GM21367 (cell line): ENCODE data around the gene SERPINB2.

Experiments
- ATAC-seq: cut with Tn5 transposase; IDR thresholded peaks from one replicate; pipeline ENCODE4 v1.9.1; 2021; ENCODE audit not compliant: unreplicated experiment

The SERPINB2 gene, protein sequence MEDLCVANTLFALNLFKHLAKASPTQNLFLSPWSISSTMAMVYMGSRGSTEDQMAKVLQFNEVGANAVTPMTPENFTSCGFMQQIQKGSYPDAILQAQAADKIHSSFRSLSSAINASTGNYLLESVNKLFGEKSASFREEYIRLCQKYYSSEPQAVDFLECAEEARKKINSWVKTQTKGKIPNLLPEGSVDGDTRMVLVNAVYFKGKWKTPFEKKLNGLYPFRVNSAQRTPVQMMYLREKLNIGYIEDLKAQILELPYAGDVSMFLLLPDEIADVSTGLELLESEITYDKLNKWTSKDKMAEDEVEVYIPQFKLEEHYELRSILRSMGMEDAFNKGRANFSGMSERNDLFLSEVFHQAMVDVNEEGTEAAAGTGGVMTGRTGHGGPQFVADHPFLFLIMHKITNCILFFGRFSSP

GRCh38 chr18:63887424-63887823, at the start of gene SERPINB2:
SERPINB2 (plus strand) TSS chr18:63887705; CDS start chr18:63891445, 3,740 bp downstream.
- ATAC-seq = no peak

DNA sequence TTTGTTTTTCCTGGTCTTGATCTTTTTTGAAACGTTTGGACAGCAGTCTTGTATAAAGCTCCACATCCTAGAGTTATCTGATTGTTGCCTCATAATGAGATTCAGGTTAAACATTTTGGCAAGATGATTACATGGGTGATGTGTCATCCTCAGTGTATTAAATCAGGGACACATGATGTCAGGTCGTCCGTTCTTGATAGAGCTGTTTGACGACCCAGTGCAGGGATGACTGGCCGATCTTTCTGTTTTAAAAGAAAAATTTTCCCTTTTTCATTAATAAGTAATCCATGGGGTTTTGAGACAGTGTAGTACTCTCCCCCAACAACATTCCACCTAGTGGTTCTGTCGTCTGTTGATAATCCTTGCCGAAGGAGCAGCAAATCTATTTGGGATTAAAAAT, 44.5 kb upstream of the SERPINB2 start:
- no peak for ATAC-seq

- peak; percentile 55 for ATAC-seq
Observed at GRCh38 chr18:63844254-63844653, 43.3 kb upstream of the SERPINB2 start.

DNA sequence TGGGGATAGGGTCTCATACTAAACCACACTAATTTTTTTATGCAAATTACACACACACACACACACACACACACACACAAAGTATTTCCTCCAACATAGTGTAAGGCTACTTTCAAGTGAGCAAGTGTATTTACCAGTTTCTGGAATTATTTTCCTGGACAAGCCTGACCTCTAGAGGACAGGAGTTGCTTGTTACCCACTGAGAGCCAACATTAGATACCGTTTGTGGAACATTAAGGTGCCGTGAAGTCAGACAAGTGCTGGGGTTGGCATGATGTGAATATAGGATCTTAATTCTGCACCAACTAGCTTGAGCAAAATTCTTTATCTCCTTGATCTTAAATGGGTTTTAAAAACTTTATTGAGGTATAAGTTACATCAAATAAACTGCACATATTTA, 39.3 kb upstream of the SERPINB2 start:
- ATAC-seq = peak; percentile 50

- peak; percentile 54 for ATAC-seq
Observed at GRCh38 chr18:63850020-63850419, 37.5 kb upstream of the SERPINB2 start.

- no peak for ATAC-seq
Observed at GRCh38 chr18:63850636-63851035, 36.9 kb upstream of the SERPINB2 start.

DNA sequence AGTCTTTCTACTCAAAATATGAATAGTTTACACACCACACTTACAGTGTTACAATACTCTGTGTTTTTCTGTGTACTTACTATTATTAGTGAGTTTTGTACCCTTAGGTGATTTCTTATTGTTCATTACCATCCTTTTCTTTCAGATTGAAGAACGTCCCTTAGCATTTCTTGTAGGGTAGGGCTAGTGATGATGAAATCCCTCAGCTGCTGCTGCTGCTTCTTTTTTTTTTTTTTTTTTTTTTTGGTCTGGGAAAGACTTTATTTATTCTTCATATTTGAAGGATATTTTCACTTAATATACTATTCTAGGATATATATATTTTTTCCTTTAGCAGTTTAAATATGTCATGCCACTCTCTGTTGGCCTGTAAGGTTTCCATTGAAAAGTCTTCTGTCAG, 29.0 kb upstream of the SERPINB2 start:
- ATAC-seq = no peak

DNA sequence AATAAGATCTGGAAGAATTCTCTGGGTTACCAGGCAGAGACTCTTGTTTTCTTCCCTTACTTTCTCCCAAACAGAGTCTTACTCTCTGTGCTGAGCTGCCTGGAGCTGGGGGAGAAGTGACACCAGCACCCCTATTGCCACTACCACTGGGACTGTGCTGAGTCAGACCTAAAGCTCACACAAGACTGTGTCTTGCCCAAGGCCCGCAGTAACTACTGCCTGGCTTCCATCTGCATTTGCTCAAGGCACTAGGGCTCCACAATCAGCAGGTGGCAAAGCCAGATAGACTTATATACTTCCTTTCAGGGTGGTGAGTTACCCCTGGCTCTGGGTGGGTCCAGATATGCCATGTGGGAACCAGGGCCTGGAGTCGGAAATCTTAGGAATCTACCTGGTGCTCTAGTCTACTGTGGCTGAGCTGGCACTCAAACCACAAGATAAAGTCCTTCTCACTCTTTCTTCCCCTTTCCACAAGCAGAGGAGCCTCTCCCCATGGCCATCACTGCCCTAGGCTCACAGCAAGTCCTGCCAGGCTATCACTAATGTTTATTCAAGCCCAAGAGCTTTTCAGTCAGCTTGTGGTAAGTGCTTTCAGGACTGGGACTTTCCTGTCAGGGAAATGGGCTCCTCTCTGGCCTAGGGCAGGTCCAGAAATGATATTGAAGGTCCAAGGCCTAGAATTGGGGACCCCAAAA, 27.6 kb upstream of the SERPINB2 start:
- no peak for ATAC-seq

GRCh38 chr18:63860531-63860930, 27.0 kb upstream of the SERPINB2 start:
- no peak for ATAC-seq

GRCh38 chr18:63867368-63868125, 20.0 kb upstream of the SERPINB2 start:
- no peak for ATAC-seq

- no peak for ATAC-seq
Observed at GRCh38 chr18:63868546-63868945, 19.0 kb upstream of the SERPINB2 start.

GRCh38 chr18:63869374-63869773, 18.1 kb upstream of the SERPINB2 start:
- no peak for ATAC-seq

DNA sequence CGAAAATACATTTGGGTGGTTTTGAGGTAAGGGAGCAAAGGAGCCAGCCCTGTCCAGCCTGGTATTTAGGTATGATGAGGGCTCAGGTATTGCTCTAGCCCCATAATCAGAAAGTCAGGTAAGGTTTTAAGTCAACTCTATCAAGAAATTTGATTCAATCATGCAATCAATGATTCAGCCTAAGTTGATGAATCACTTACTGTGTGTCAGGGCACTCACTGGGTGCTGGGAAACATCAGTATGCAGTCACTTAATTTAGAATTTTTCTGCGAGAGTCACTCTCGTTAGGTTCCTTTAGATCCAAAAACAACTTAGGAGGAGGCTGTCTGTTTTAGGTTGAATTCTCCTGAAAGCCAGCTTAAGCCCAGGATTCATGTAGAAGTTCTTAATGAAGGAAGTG, 17.7 kb upstream of the SERPINB2 start:
- ATAC-seq = no peak

- no peak for ATAC-seq
Observed at GRCh38 chr18:63871836-63872235, 15.7 kb upstream of the SERPINB2 start.

DNA sequence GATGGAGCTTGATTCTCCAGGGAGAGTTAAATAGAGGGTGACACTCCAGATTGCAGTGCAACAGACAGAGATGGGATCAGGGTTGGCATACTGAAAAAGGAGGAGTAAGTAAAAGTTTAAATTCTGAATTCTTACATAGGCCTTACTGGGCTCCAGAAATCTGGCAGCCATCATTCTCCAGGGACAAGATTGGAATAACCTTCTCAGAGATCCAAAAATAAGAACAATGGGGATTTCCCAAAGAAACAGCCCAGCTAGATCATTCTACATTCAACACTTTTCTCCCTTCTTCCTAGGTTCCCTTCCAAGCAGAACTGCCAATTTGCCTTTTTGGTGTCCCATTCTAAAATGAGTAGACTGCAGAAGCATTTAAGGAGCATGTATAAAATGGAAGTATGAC, 14.9 kb upstream of the SERPINB2 start:
- no peak for ATAC-seq

- ATAC-seq = no peak
Observed at GRCh38 chr18:63878343-63878742, 9.2 kb upstream of the SERPINB2 start.

- ATAC-seq = no peak
Observed at GRCh38 chr18:63878925-63879324, 8.6 kb upstream of the SERPINB2 start.

DNA sequence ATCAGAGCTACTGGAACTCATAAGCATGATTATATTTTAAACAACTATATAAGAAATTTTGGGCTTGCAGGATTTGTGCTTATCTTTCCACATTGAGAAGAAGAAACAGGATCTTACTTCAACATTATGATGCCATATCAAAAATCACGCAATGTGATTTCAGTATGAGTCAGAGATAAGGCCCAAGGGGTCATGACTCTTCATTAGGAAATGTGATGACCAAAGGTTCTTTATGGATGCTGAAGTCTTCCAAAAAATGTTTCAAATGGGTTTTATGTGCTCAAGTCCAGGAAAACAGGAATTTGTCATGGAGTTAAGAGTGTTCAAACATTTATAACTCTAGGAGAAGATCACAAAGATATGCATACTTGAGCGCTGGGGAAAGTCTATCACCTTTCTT, 7.8 kb upstream of the SERPINB2 start:
- ATAC-seq = no peak

GRCh38 chr18:63881851-63882250, 5.7 kb upstream of the SERPINB2 start:
- no peak for ATAC-seq

GRCh38 chr18:63882333-63883141, 5.0 kb upstream of the SERPINB2 start:
- no peak for ATAC-seq

DNA sequence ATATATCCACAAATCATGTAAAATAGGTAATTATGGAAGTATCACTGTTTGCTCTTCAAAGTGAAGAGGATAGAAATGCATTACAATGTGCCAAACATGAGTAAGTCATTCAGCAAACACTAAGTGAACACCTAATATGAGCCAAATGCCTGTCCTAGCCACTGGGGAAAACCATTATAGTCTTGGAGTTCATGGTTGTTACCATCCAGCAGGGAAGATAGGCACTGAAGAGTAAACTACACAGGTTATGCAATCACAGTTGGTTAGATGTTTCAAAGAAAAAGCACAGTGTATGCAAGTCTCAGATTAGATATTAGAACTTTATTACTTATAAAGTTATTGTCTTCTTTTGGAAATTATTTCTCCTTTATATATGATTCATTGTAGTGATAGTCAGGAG, 3.9 kb upstream of the SERPINB2 start:
- no peak for ATAC-seq
